H7 (cell line): ENCODE data around the gene PQBP1. TPM values are rescaled to one million over a fixed set of nuclear protein-coding genes. Genes with fewer than 3 reads are reported as not detected.

Experiments
- DNase-seq: peaks from one replicate; pipeline ENCODE4 v3.0.0; 2012
- H3K27me3 ChIP-seq: 2 replicates; pipeline ENCODE4 v1.6.0; 2011; ENCODE audit warnings: mild to moderate bottlenecking, low read length; ENCODE audit not compliant: control insufficient read depth, insufficient read depth
- H3K36me3 ChIP-seq: replicated peaks from 2 replicates; pipeline ENCODE4 v1.5.1; 2011; ENCODE audit warnings: low read length; ENCODE audit not compliant: control insufficient read depth, insufficient read depth
- H3K4me3 ChIP-seq: 2 replicates; pipeline ENCODE4 v1.5.1; 2011; ENCODE audit warnings: low read depth, mild to moderate bottlenecking, control low read depth, low read length, moderate library complexity; ENCODE audit not compliant: insufficient read depth
- total RNA-seq: library from RNA; depleted of rRNA; stranded (reverse); fragments of >200 nt; shearing (Covaris generic); gene quantifications from 2 replicates; pipeline ENCODE4 v1.2.3, GENCODE V29; 2014

Gene PQBP1
- total RNA-seq, 1 experiment from 2014 or later, result 39.8 TPM

- no peak for DNase-seq
- H3K27me3 ChIP-seq, result no peaks in the 10 kb centered on the region
- H3K4me3 ChIP-seq, result peak overlapping the region; percentile 73
- H3K36me3 ChIP-seq, result peaks cover 32% of the 10 kb centered on the region
These were observed 13.2 kb downstream of the PQBP1 start for GRCh38 chrX:48910926-48911411.

- peak; percentile 95 for DNase-seq
- peaks cover 30% of the 10 kb centered on the region for H3K36me3 ChIP-seq
- H3K27me3 ChIP-seq, result no peaks in the 10 kb centered on the region
- peak within 1 kb of the TSS; percentile 73 for H3K4me3 ChIP-seq
These were observed 13.9 kb downstream of the PQBP1 start, which contains the start of gene SLC35A2 for GRCh38 chrX:48911412-48912182. TSS of gene SLC35A2 (minus strand) at chrX:48911646. CDS start at chrX:48911636, 10 bp downstream.

GRCh38 chrX:48913605-48914366, 16.1 kb downstream of the PQBP1 start:
- Histone ChIP-seq H3K36me3 (peaks cover 37% of the 10 kb centered on the region), H3K4me3 (no peak overlapping the region), H3K27me3 (no peaks in the 10 kb centered on the region)
- DNase-seq, result peak; percentile 25

- peaks cover 37% of the 10 kb centered on the region for H3K36me3 ChIP-seq
- DNase-seq, result no peak
- no peaks in the 10 kb centered on the region for H3K27me3 ChIP-seq
- H3K4me3 ChIP-seq, result peak overlapping the region; percentile 6; the same call in 1 of the 2 replicates
These were observed 17.1 kb downstream of the PQBP1 start for GRCh38 chrX:48914593-48915493.

DNA sequence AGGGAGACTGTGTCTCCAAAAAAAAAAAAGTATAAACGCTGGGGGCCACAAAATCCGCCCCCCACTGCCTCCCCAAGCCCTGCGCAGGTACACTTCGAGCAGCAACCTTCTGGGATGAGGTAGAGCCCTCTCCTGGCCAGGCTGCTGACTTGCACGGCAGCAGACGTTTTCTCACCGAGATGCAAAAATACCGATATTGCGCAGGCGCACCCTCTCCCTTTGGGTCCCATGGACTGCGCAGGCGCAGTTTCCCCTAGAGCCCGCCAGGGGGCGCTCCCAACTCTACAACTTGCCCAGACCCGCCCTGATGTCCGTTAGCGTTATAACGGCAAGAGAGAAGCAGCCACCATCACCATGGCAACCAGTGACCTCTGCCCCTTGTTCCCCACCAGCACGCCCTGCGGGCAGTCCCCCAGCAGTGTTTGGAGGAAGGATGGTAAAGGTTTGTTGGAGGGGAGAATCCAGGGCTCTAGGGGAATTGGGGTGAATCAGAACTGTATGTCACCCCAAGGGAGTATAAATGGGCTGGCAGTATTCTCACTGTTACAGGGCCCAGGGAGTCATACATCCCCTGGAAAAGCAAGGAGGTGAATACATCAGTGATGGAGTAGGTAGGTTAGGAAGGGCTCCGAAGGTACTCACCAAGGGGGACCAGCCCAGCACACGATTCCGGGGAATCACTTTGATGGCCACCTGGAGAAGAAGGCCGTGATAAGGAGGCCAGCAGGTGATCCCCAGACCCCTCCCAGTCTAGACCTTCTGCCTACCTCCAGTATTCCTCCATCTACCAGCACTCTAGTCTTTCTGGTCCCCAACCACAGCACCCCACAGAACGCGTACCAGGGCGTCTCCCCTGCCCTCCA, 19.6 kb downstream of the PQBP1 start:
- peak overlapping the region; percentile 87 for H3K4me3 ChIP-seq
- peaks cover 37% of the 10 kb centered on the region for H3K36me3 ChIP-seq
- peak; percentile 94 for DNase-seq
- H3K27me3 ChIP-seq, result no peaks in the 10 kb centered on the region

DNA sequence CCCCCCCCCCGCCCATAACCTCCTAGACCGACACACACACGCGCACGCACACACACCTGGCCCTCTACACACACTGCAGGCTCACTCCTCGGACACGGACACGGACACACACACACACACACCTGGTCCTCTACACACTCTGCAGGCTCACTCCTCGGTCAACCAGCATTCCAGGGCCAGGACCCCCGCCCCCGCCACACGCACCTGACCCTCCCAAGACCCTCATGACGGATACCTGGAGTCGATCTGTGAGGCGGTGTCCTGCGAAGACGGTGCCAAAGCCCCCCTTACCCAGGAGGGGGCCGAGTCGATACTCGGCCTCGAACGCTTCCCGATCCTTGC, 20.5 kb downstream of the PQBP1 start:
- Histone ChIP-seq H3K4me3 (peak overlapping the region; percentile 87), H3K27me3 (no peaks in the 10 kb centered on the region), H3K36me3 (peaks cover 36% of the 10 kb centered on the region)
- peak; percentile 61 for DNase-seq

GRCh38 chrX:48918643-48919340, 21.1 kb downstream of the PQBP1 start, which contains the start of gene PIM2:
TSS of gene PIM2 (minus strand) at chrX:48919024. CDS start at chrX:48918834, 190 bp downstream.
- H3K27me3 ChIP-seq, result no peaks in the 10 kb centered on the region
- H3K36me3 ChIP-seq, result peaks cover 33% of the 10 kb centered on the region
- peak within 1 kb of the TSS; percentile 87 for H3K4me3 ChIP-seq
- DNase-seq, result peak; percentile 97

GRCh38 chrX:48919360-48919841, 21.7 kb downstream of the PQBP1 start:
- Histone ChIP-seq H3K27me3 (no peaks in the 10 kb centered on the region), H3K4me3 (peak overlapping the region; percentile 59)
- peak; percentile 77 for DNase-seq

DNA sequence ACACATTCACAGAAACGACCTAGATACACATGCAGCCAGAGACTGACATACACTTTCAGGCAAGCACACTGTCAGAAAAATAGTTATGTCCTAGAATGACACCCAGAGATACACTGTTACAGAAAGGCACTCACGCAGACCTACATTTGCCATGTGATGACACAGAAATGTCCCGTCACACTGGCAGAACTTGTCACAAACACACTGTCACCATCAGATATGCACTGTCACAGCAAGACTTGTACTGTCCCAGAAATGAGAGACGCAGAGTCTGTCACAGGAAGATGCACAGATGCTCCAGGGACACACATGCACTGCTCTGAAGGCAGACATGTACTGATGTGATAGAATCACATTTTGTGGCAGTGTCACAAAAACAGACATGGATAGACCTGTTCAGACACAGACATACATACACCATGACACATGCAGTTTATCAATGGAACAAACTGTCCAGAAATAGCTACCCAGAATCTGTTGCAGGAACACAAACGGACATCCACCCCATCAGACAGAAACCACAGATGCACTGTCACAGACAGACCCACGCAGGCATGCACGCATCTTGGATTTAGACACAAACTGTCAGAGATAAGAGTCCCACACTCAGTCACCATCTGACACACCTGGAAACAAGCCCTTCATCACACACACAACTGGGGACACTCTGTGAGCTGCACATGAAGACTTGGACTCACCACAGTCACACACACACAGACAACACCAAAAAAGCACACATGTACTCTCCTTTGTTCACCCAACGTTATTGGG, 22.4 kb downstream of the PQBP1 start:
- no peak for DNase-seq
- peaks cover 25% of the 10 kb centered on the region for H3K36me3 ChIP-seq
- H3K4me3 ChIP-seq, result peak overlapping the region; percentile 59; the same call in 1 of the 2 replicates
- H3K27me3 ChIP-seq, result no peaks in the 10 kb centered on the region

More at GRCh38 chrX:48919360-48919841, 21.7 kb downstream of the PQBP1 start:
- peaks cover 30% of the 10 kb centered on the region for H3K36me3 ChIP-seq

DNA sequence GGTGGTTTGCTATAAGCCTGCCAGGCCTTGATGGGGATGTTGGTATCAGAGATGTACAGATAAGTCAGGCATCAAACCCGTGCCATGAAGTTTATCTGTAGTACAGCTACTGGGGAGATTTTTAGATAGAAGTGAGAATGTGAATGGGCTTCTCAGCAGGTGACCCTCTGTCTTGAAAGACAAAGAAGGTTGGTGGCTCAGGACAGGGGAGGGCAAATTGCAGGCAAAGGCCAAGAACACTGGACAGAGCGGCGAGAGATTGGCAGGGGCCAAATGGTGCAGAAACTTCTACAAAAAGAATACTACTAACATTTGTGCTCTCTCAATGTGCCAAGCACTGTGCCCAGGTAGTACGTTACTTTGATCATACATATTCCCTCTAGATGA, 23.0 kb downstream of the PQBP1 start:
- DNase-seq, result peak; percentile 51
- H3K36me3 ChIP-seq, result peaks cover 22% of the 10 kb centered on the region
- no peak overlapping the region for H3K4me3 ChIP-seq
- H3K27me3 ChIP-seq, result no peaks in the 10 kb centered on the region

DNA sequence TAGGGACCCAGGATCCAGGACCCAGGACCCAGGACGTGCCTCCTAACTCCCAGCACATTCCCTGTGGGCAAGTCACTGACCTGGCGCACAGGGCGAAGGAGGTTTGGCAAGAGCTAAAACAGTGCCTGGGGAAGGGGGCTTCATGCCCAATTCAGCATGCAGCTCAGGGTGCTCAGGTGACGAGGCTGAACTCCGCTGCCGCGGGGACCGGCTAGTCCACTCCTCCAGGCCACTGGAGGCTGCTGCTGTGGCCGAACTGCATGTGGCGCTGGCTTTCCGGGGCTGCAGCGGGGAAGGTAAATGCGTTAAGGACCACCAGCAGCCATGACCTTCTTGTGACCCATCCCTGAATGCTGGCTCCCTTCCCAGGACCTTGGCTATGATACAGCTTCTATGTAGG, 26.0 kb downstream of the PQBP1 start:
- Histone ChIP-seq H3K36me3 (peaks cover 11% of the 10 kb centered on the region), H3K4me3 (no peak overlapping the region), H3K27me3 (no peaks in the 10 kb centered on the region)
- DNase-seq, result no peak

GRCh38 chrX:48924270-48924669, 26.5 kb downstream of the PQBP1 start:
- Histone ChIP-seq H3K4me3 (no peak overlapping the region), H3K36me3 (peaks cover 11% of the 10 kb centered on the region), H3K27me3 (no peaks in the 10 kb centered on the region)
- no peak for DNase-seq
